HG02610 (cell line): ENCODE data around the gene MYOM3.
"Not testable (repeated sequence)": the region's sequence is repeated elsewhere in the genome, so short reads cannot be mapped to it uniquely, and the experiment has no call there.

Source experiments
- ATAC-seq: cut with Tn5 transposase; IDR thresholded peaks from one replicate; pipeline ENCODE4 v1.9.1; 2021; ENCODE audit warnings: mild to moderate bottlenecking, moderate library complexity; ENCODE audit not compliant: unreplicated experiment

The MYOM3 gene

DNA sequence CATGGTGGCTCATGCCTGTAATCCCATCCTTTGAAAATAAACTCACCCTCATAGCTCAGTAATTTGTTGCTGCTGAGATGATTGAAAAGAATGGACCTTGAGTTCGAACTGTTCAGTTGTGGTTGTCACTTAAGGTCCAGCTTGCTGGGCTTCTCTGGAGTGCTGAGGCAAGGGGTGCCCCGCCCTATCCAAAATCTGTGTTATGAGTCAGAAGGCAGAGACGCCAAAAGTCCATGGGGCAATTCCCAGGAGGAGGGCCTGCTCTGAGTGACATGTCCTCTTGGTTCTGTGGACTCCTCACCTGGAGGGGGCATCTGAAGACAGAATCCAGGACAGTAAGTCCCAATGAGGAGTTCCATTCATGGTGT is 64.8 kb downstream of the MYOM3 start:
- ATAC-seq = no peak

DNA sequence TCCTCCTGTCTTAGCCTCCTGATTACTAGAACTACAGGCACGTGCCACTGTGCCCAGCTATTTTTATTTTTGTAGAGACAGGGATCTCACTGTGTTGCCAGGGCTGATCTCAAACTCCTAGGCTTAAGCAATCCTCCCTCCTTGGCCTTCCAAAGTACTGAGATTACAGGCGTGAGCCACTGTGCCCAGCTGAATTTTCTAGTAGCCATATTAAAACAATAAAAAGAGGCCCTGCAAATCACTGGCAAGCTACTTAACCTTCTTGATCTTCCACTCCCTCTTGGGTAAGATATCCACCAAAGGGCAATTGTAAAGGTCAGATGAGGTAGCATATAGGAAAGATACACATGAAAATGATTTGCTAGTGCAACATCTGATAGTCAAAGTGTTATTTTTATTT is 66.2 kb downstream of the MYOM3 start:
- no peak for ATAC-seq

DNA sequence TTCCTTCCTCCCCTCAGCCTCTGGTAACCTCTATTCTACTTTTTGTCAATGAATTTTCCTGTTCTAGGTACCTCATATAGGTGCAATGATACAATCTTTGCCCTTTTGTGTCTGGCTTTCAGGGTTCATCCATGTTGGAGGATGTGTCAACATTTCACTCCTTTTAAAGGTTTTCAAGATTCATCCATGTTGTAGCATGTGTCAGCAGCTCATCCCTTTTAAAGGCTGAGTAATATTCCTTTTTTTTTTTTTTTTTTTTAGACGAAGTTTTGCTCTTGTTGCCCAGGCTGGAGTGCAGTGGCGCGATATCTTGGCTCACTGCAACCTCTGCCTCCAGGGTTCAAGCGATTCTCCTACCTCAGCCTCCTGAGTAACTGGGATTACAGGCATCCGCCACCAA is 67.3 kb downstream of the MYOM3 start:
- ATAC-seq = not testable (repeated sequence)

DNA sequence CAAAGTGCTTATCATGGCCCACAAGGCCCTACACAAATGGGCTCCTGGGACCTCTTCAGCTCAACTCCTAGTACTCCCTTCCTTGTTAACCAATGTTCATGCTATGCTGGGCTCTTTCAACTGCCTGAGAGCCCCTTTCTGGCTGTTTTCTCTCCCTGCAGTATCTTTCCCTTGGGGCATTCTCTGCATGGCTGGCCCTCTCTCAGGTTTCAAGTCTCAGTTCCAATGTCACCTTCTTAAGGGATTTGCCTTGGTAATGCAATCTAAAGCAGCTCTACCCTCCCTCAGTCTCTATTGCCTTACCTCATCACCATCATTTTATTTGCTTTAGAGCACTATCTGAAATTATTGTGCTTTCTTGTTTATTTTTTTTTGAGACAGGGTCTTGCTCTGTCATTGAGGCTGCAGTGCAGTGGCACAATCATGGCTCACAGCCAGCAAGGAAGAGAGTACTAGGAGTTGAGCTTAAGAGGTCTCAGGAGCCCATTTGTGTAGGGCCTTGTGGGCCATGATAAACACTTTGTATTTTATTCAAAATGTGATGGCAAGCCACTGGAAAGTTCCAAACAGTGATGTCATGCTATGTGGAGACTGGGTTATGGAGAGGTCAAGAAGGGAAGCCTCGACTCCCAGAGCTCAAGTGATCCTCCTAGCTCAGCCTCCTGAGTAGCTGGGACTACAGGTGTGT is 68.4 kb downstream of the MYOM3 start:
- ATAC-seq = no peak

DNA sequence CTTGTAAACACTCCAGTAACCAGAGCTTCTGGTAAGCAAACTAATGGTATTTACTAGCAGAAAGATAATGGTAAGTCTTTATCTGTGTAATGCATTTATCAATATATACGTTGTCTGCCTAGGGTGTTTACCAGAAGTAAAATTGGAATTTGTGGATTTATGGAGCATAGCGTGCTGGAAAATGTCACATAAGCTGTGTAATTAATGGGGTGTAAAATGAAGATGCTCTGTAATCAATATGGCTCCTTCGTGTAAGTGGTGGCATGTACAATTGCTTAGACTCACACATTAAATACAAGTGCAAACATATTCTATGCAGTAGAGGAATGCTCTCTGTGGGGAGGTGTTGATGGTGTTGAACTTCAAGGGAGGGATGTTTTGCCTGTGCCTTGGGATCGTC is 69.6 kb downstream of the MYOM3 start:
- no peak for ATAC-seq

DNA sequence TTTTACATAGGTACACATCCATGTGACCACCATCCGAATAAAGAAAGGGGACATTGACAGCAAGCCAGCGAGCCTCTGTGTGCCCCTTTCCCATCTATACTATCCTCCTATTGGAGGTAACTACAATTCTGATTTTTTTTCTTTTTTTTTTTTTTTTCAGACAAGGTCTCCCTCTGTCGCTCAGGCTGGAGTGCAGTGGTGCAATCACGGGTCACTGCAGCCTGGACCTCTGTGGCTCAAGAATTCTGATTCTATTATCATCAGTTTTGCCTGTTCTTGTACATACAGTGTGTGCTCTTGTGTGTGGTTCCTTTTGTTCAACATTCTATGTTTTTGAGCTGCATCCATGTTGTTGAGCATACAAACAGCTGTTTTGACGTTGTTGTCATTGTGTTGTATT is 75.8 kb downstream of the MYOM3 start:
- ATAC-seq = no peak

DNA sequence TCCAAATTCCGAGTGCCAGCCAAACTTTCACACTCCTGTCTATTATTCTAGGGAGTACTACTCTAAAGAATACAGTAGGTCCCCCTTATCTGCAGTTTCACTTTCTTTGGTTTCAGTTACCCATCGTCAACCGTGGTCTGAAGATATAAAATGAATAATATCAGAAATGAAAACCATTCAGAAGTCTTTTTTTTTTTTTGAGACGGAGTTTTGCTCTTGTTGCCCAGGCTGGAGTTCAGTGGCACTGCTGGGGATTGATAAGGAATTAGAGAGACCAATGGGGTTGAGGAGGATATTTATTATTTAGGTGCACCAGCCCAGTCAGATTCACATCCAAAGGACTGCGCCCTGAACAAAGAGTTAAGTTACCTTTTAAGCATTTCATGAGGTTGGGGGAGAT is 79.0 kb downstream of the MYOM3 start:
- ATAC-seq = no peak

DNA sequence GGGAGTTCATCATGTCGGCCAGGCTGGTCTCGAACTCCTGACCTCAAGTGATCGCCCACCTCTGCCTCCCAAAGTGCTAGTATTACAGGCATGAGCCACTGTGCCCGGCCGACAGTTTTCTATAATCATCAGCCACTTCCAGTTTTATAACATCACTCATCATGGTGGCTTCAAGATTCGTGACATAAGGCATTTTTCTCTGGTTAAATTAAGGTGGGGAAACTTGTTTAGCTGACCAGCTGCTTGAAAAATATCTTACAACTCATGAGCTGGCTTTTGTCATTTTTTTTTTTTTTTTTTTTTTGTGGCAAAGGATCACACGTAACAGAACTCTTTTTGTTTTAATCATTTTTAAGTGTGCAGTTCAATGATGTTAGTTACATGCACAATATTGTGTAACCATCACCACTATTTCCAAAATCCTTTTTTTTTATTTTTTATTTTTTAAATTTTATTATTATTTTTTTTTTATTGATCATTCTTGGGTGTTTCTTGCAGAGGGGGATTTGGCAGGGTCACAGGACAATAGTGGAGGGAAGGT is 80.9 kb downstream of the MYOM3 start:
- ATAC-seq = not testable (repeated sequence)

DNA sequence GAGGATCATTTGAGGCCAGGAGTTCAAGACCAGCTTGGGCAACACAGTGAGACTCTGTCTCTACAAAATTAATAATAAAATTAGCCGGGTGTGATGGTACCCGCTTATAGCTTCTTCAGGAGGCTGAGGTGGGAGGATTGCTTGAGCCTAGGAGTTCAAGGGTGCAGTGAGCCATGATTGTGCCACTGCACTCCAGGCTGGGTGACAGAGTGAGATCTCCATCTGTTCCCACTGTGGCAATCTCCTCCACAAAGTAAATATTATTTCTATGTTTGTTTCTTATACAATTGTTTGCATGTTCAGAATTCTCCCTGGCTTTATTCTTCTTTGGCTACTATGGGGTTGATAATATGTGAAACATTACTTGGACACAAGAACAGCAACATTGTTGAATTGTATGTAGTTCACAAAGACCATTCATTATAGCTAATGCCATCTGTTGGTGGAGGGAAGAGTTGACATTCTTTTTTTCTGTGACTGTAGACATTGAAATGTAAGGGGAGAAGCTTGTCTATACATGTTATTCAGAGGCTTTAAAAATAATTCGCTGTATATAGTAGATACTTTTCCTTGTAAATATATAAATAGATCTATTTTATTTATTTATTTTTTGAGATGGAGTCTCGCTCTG is 84.0 kb downstream of the MYOM3 start:
- no peak for ATAC-seq

DNA sequence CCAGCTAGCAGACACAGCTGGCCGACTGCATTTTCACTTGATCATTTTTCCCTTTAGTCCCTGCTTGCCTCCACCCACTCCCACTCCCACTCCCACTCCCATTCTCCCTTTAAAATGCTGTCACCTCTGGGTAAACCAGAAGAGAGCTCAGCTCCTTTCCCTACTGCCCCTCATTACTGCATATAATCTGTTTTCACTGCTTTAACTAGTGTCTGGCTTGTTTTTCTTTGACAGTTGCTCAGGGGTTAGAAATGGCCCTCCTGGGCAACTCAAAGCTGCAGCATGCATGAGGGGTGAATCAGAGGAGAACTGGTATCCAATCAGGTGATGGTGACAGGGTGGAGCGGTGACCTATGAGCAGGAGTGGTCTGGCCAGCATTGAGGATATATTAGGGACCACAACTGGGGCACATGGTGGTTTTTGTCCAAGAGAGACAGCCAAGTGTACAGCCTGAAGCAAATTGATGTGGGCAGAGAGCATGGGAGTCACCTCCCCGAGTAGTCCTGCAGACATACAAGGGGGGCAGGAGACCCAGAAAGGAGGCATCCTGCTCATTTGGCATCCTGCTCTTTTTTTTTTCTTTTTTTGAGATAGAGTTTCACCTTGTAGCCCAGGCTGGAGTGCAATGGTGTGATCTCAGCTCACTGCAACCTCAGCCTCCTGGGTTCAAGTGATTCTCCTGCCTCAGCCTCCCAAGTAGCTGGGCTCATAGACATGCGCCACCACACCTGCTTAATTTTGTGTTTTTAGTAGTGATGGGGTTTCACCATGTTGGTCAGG is 89.2 kb downstream of the MYOM3 start:
- no peak for ATAC-seq

DNA sequence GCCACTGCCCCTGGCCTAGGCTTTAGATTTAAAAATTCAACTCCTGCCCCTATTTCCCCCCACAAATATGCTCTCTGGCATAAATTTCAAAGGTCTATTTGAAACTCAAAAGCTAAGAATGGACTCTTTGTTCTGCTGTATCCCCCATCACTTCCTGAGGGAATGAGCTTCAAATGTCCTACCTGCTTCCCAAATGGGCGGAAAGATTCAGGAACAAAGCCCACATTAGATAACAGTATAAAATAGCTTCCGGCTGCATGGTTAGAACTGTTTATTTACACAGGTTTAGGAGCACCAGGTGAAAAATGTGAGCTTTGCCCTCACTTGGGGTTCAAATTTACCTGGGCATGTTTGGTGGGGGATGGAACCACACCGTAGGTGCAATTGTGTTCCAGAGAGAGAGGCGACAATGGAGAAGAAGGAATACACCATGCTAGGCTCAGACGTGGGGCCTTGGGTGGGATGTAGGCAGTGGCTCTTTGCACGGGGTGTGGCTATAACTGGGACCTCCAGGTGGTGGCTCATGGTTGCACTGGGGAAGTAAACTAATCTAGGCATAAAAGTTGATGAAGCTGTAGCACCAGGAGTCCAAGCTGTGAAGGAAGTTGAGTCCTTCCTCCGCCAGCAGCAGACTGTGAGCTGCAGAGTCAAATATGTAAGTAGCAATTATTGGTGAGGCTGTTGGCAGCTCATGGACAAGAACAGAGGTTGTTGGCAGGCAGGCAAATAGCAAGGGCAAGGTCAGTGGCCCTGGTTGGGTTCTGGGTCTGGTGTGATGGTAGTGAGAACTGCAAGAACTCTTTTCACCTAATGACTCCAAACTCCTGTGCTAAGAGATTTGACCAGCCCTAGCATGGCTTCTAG is 90.3 kb downstream of the MYOM3 start:
- ATAC-seq = no peak

DNA sequence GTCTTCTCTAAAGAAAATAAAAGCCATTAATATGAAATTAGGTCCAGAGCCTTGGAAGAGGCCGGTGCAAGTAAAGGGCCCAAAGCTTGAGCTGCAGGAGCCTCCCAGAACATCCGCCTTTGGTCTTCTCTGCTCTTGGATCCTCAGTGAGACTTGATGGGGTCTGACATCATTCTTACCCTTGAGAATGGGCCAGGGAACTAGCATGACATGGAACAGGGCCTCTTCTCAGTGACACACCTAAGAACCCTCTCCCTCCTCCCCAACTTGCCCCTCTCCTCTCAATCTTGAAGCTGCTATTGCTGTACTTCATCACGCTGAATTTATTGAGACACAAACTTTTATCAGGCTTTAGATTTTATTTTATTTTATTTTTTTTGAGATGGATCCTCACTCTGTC is 91.5 kb downstream of the MYOM3 start:
- ATAC-seq = no peak

DNA sequence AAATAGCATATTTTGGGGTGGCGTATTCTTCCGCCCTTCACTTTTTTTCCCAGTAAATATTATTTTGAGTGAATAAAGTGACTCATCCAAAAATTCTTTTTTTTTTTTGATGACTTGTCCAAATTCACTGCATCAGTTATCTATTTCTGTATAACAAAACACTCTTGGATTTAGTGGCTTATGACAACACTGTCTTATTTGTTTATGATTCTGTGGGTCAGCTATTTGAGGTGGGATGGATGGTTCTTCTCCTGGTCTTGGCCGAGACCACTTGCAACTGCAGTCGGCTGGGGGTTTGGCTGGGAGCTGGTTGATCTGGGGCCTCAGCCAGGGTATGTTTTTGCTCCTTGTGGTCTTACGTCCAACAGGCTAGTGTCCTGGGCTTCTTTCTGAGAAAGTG is 91.9 kb downstream of the MYOM3 start:
- no peak for ATAC-seq

DNA sequence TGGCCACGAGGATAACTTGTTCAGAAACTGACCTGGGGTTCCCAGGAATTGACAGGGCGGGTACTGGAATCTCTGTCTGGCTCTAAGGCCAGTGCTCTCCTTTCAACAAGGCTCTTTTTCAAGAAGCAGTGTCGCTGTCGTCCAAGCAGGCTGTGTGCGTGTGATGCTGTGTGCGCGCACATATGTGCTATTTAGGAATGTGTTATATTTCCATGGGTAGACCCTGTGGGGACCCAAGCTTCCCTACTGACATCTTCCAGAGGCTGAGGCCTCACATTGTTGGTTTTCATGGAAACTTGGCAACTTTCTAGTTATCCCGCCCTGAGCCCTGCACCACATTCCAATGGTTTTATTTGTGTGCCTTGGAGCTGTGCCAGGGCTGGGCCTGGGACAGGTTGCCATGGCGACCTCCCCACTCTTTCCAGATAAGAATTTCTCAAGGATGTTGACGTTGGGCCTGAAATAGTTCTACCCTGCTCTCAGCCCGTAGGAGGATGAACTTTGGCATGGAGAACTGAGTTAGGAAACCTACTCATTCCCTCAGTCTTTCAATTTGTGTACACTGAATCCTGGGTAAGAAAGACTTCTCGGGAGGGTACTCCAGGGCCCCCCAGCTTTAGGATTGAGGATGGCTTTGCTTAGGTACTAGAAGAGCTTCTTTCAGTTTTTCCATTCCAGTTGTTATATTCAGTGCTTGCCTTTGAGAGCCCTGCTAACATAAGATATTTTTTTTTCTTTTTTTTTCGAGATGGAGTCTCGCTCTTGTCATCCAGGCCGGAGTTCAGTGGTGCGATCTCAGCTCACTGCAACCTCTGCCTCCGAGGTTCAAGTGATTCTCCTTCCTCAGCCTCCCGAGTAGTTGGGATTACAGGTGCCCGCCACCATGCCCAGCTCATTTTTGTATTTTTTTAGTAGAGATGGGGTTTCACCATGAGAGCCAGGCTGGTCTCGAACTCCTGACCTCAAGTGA is 93.0 kb downstream of the MYOM3 start:
- ATAC-seq = no peak

DNA sequence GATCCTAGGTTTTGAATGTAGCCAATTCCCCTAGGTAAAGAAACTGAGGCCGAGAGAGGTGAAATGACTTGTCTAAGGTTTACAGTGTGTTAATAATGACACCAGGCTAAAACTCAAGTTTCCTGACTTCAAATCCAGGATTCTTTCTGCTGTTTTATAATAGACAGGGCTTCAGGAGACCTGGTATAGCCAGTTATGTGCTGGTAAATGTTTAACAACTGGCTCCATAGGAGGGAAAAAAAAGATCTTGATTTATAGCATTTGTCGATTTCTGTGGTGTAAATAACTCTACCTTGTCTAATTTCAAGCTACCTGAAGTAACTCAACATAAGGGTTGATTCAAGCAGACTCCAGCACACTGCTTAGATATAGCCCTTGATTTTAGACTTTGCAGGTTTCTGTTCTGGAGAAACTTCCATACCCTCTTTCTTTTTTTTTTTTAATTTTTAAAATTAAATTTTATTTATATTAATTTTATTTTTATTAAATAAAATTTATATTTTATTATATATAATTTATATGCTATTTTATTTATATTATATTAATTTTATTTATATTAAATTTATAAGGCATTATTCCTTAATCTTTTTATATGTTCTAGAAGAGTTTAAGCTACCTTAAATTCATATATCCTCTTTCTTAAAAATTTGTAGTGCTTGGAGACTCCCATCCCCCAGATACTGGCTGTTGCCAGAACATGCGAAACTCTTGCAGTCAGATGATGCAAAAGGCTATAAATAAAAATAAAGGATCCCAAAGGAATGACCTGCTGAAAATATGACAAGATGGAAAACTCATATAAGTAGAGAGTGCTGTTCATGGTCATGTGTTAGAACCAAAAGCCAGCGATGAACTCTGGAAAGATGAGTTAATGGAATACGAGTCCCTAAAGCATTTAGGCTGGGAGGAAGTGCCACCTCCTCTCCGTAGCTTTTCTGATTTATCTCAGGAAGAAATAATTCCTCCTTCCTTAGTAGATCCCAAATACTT is 96.4 kb downstream of the MYOM3 start:
- no peak for ATAC-seq

DNA sequence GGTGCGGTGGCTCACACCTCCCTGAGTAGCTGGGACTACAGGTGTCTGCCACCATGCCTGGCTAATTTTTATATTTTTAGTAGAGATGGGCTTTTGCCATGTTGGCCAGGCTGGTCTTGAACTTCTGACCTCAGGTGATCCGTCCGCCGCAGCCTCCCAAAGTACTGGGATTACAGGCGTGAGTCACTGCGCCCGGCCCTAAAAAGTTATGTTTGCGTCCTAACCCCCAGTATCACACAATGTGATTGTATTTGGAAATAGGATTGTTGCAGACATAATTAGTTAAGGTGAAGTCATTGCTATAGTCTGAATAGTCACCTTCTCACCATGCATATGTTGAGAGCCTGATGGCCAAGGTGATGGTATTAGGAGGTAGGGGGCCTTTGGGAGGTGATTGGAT is 99.1 kb downstream of the MYOM3 start:
- ATAC-seq = not testable (repeated sequence)

DNA sequence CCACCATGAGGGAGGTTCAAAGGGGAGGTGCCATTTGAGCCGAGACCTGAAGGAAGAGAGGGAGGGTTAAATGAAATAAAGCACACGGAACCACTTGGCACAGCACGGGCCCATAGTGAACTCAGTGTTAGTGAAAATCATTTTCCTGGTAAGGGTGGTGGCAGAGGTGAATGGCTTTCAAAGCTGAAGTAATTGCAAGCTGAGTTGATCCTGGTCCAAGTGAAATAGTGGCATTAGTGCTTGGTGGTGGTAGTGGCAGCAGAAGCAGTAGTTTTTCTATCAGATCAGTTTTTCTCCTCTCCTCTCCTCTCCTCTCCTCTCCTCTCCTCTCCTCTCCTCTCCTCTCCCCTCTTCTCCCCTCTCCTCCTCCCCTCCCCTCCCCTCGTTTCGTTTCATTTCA is 101.3 kb downstream of the MYOM3 start:
- ATAC-seq = no peak

DNA sequence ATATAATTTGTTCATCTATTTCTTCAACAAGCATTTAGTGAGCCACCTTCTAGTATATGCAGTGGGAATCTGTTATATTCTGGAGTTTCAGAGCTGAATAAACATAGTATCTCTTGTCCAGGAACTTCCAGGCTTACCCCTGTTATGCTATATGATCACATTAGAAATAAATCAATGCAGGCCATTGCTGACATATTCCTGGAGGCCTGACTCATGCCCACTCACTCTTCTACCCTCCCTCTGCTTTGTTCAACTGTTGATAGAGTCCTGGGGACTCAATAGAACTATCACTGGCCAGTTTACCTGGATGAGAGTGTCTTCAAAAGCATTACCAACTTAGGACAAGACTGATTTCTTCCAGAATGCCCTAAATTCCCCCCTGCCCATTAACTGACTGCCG is 102.5 kb downstream of the MYOM3 start:
- ATAC-seq = no peak
